Activated CD8-positive, alpha-beta memory T cell treated with anti-CD3 and anti-CD28 coated beads, Interleukin-2, amount 50 U/mL, for 1 hour (primary cell): ENCODE results near the gene EGR2.

Experiments
- DNase-seq: peaks from one replicate; pipeline ENCODE4 v3.0.0-alpha.2; 2020; ENCODE audit errors: extremely low read depth

EGR2 gene

GRCh38 chr10:62818426-62819011, 2.4 kb upstream of the EGR2 start:
- DNase-seq: no peak

GRCh38 chr10:62817766-62818425, 1.7 kb upstream of the EGR2 start:
- no peak for DNase-seq

- DNase-seq: no peak
These were observed 1.1 kb upstream of the EGR2 start for GRCh38 chr10:62817121-62817765.

GRCh38 chr10:62816076-62816330, 163 bp downstream of the EGR2 start:
- DNase-seq: no peak

- no peak for DNase-seq
These were observed 638 bp downstream of the EGR2 start for GRCh38 chr10:62815381-62816075.

GRCh38 chr10:62814756-62815380, 1.3 kb downstream of the EGR2 start:
- no peak for DNase-seq

- DNase-seq: no peak
These were observed 2.2 kb downstream of the EGR2 start for GRCh38 chr10:62813981-62814380.

GRCh38 chr10:62813453-62813852, 2.7 kb downstream of the EGR2 start:
- no peak for DNase-seq

GRCh38 chr10:62812672-62813439, 3.3 kb downstream of the EGR2 start:
- DNase-seq: no peak

- DNase-seq: no peak
These were observed 4.8 kb downstream of the EGR2 start for GRCh38 chr10:62811159-62811875.

GRCh38 chr10:62810156-62810902, 5.8 kb downstream of the EGR2 start:
- no peak for DNase-seq

GRCh38 chr10:62806251-62806650, 9.9 kb downstream of the EGR2 start:
- no peak for DNase-seq

GRCh38 chr10:62805231-62806099, 10.7 kb downstream of the EGR2 start:
- no peak for DNase-seq

GRCh38 chr10:62804356-62805230, 11.6 kb downstream of the EGR2 start, which contains the start of gene ADO:
Gene ADO (plus strand): TSS chr10:62804720. CDS start chr10:62805060, 340 bp downstream.
- no peak for DNase-seq

- no peak for DNase-seq
These were observed 12.3 kb downstream of the EGR2 start for GRCh38 chr10:62803724-62804355.

GRCh38 chr10:62801871-62802270, 14.3 kb downstream of the EGR2 start:
- DNase-seq: no peak

GRCh38 chr10:62796896-62797295, 19.3 kb downstream of the EGR2 start:
- no peak for DNase-seq

GRCh38 chr10:62795762-62796161, 20.4 kb downstream of the EGR2 start:
- DNase-seq: no peak
